WTC11 (cell line): Measurements from ENCODE around the gene GARNL3.

Experiments used
- ATF2 ChIP-seq: sonication (generic); formaldehyde crosslinking; IDR thresholded peaks from 2 replicates; pipeline ENCODE4 v1.8.1; 2022; ENCODE audit warnings: low read depth, missing genetic modification reagents, borderline replicate concordance
- CBFB ChIP-seq: sonication (generic); formaldehyde crosslinking; IDR thresholded peaks from 2 replicates; pipeline ENCODE4 v1.8.1; 2022; ENCODE audit warnings: mild to moderate bottlenecking, low read depth, missing genetic modification reagents
- CTCF ChIP-seq: fragments of 200-600 bp; IDR thresholded peaks from 2 replicates; pipeline ENCODE4 v1.8.0; 2022; ENCODE audit warnings: antibody characterized with exemption
- ESRRA ChIP-seq: sonication (generic); formaldehyde crosslinking; IDR thresholded peaks from 2 replicates; pipeline ENCODE4 v1.8.1; 2022; ENCODE audit warnings: mild to moderate bottlenecking, missing genetic modification reagents, borderline replicate concordance
- ETV6 ChIP-seq: sonication (generic); formaldehyde crosslinking; IDR thresholded peaks from 2 replicates; pipeline ENCODE4 v1.8.1; 2022; ENCODE audit warnings: mild to moderate bottlenecking, missing genetic modification reagents
- HMGXB4 ChIP-seq: sonication (generic); formaldehyde crosslinking; IDR thresholded peaks from 2 replicates; pipeline ENCODE4 v1.8.1; 2023; ENCODE audit warnings: mild to moderate bottlenecking, moderate library complexity, missing genetic modification reagents
- MLX ChIP-seq: sonication (generic); formaldehyde crosslinking; IDR thresholded peaks from 2 replicates; pipeline ENCODE4 v1.8.1; 2023; ENCODE audit warnings: mild to moderate bottlenecking, missing genetic modification reagents, moderate library complexity
- NR2C2 ChIP-seq: sonication (generic); formaldehyde crosslinking; IDR thresholded peaks from 2 replicates; pipeline ENCODE4 v1.8.0; 2022; ENCODE audit warnings: mild to moderate bottlenecking, missing genetic modification reagents
- SMAD3 ChIP-seq: sonication (generic); formaldehyde crosslinking; IDR thresholded peaks from 2 replicates; pipeline ENCODE4 v1.8.0; 2022; ENCODE audit warnings: missing genetic modification reagents, mild to moderate bottlenecking, borderline replicate concordance
- TEAD1 ChIP-seq: sonication (generic); formaldehyde crosslinking; IDR thresholded peaks from 2 replicates; pipeline ENCODE4 v1.8.0; 2022; ENCODE audit warnings: mild to moderate bottlenecking, missing genetic modification reagents
- ZNF219 ChIP-seq: sonication (generic); formaldehyde crosslinking; IDR thresholded peaks from 2 replicates; pipeline ENCODE4 v1.8.0; 2023; ENCODE audit warnings: missing genetic modification reagents, mild to moderate bottlenecking, borderline replicate concordance
- ZNF232 ChIP-seq: sonication (generic); formaldehyde crosslinking; IDR thresholded peaks from 2 replicates; pipeline ENCODE4 v1.8.0; 2022; ENCODE audit warnings: mild to moderate bottlenecking, missing genetic modification reagents
- ZNF317 ChIP-seq: sonication (generic); formaldehyde crosslinking; IDR thresholded peaks from 2 replicates; pipeline ENCODE4 v1.8.1; 2023; ENCODE audit warnings: low read depth, mild to moderate bottlenecking, moderate library complexity, missing genetic modification reagents, borderline replicate concordance

GRCh38 chr9:127370147-127370579, 105.6 kb downstream of the GARNL3 start:
- TF ChIP-seq CTCF: no peak
- no peak for TF ChIP-seq SMAD3 (CRISPR knock-in tag)
- TF ChIP-seq HMGXB4 (CRISPR knock-in tag): no peak
- no peak for TF ChIP-seq ZNF219 (CRISPR knock-in tag)
- no peak for TF ChIP-seq ESRRA (CRISPR knock-in tag)
- TF ChIP-seq NR2C2: no peak
- no peak for TF ChIP-seq ETV6 (CRISPR knock-in tag)
- no peak for TF ChIP-seq TEAD1 (CRISPR knock-in tag)
- TF ChIP-seq ZNF317 (CRISPR knock-in tag): no peak
- no peak for TF ChIP-seq CBFB (CRISPR knock-in tag)
- TF ChIP-seq MLX (CRISPR knock-in tag): no peak
- TF ChIP-seq ATF2: no peak
- TF ChIP-seq ZNF232: no peak
